ENCODE data around the gene HS2ST1. TPM values are rescaled to one million over a fixed set of nuclear protein-coding genes. Genes with fewer than 3 reads are reported as not detected.

HS2ST1 gene
- total RNA-seq, 1 donor from 2014 or later, result 11.8 TPM

DNA sequence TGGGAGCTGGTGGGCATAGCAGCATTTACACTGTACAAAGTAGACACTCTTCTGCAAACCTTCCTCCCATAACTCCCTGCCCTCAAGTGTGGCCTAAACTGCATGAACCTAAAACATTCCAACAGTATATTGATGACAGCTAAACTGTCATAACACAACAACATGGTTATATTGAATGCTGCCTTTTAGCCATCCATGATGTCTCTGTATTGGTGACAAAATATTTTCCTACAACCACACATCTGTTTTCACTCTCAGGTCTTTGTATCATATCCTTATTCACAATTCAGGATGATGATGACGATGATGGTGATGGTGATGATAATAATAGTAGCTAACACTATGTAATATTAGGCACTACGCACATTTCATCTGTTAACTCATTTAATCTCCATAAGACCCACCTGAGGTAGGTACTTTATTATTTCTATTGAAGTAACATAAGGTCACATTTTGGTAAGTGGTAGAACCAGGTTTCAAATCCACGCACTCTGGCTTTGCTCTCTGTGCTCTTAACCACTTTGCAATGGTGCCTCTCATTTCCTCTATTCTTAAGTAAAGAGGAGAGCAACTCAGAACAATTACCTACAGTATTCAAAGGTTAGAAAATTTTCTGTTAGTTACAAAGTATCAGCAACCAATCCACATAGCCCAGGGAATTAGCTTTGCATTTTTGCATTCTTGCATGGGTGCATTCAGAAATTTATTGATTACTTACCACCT is 229.1 kb downstream of the HS2ST1 start:
- no peak for ATAC-seq

DNA sequence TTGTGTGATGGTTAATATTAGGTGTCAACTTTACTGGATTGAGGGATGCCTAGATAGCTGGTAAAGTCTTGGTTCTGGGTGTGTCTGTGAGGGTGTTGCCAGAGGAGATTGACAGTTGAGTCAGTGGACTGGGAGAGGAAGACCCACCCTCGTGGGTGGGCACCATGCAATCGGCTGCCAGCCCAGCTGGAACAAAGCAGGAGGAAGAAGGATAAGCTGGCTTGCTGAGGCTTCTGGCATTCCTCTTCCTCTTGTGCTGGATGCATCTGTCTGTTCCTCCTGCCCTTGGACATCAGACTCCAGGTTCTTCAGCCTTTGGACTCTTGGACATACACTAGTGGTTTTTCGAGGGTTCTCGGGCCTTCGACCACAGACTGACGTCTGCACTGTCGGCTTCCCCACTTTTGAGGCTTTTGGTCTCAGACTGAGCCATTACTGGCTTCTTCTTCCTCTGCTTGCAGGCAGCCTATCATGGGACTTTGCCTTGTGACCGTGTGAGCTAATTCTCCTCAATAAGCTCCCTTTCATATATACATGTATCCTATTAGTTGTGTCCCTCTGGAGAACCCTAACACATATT is 230.0 kb downstream of the HS2ST1 start:
- no peak for ATAC-seq

DNA sequence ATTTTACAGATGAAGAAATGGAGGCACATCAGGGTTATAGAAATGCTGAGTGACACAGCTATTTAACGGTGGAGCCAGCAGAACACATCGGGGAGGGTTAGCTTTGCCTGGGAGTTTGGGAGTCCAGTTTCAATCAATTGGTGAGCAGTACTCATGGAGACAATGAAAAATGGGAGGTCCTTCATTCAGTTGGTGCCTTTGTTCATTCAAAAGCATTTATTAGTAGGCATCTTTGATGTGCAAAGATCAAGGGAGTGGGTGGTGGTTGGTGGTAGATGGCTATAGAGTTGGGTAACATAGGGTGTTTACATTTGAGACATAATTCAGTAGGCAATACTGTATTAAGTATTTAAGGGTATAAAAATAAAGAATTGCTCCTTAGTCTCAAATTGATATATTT is 230.5 kb downstream of the HS2ST1 start:
- ATAC-seq, result no peak

DNA sequence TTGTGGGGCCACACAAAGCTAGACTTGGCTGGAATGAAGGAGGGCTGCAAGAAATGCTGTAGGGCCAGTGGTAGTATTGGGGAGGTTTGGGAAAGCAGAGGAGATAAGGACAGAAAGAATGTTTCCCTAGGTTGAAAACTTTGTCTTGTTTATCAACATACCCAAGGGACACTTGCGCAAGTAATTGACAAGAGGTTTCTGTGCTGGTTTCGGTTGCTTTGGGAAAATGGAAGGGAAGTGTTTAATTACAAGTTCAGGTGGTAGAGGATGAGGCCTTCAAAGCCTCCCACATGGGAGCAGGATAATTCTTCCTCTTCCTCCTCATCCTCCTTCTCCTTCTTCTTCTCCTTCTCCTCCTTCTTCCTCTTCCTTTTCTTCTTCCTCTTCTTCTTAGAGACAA is 232.1 kb downstream of the HS2ST1 start:
- no peak for ATAC-seq

DNA sequence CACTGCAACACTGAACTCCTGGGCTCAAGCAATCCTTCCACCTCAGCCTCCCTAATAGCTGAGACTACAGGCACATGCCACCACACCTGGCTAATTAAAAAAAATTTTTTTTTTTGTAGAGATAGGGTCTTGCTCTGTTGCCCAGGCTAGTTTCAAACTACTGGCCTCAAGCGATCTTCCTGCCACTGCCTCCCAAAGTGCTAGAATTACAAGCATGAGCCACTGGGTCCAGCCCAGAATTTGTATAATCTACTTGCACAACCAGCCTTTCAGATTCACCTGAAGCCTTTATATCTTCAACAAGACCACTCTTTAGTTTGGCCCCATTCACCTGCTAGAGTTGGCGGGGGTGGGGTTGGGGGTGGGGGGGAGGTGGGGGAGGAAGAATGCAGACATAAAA is 232.6 kb downstream of the HS2ST1 start:
- ATAC-seq, result no peak

DNA sequence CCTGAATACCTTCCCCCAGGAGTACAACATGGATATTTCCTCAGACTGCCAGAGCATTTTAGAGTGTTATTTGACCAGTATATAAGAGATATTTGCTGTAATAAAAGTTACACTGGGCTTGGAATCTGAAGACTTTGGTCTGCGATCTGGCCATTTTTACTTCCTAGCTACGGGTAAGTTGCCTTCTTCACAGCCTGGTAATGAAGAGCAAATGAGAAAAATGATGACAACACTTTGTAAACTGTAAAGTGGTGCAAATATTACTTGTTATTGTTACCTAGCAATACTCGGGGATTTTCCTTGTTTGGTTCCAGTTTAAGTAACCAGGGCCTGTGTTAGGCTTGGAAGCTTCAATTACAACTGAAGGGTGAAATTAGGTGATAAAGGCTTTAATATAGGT is 233.4 kb downstream of the HS2ST1 start:
- ATAC-seq, result no peak

DNA sequence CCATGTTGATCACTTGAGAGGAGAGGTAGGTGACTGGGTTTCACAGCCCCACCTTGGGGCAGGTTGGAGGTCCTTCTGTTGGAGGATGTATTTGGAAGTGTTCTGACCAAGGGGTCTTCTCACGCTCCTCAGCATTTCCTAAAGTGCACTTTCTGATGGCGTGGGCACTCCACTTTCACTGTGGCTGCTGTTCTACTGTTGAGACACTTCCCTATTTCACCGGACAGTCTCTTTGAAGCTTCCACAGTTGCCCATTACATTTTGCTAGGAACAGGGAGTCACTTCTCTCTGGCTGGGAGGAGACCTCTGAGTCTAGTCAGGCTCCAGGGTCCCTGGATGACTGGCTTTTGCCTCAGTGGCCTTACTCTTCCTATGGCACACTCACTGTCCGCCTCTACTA is 234.2 kb downstream of the HS2ST1 start:
- no peak for ATAC-seq

DNA sequence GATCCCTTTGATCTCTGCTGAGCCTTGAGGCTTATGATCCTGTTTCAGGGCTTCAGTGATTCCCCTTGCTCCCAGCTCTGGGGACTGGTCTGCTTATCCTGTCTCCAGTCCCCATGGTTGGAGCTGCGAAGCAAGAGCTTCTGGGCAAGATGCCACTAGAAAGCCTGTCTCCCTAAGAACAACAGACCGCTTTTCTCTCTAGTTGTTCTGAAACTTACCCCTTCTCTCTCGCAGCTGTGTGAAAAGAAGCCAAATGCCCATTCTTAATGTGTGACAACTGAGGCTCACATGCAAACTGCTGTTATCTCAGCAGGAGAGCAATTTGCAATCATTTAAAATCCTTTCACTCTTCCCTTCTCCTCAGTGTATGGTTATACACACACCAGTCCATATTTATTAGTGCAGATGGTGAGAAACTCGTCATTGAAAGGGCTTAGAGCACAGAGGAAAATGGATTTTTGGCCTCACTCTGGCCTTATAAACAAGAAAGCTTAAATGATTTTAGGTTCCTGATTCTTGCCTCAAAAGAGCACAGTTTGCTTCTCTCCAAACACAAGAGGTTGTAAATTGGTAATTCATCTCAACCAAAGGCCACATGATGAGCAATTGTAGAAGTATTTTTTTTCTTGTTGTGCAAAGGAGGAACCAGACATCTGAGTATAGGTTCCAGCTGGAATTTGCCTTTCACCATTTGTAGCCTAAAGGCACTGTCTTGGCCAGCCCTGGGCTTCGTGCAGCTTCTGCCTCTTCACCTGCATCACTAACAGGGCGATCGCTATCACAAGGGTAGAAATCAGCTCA is 235.0 kb downstream of the HS2ST1 start:
- ATAC-seq, result no peak

DNA sequence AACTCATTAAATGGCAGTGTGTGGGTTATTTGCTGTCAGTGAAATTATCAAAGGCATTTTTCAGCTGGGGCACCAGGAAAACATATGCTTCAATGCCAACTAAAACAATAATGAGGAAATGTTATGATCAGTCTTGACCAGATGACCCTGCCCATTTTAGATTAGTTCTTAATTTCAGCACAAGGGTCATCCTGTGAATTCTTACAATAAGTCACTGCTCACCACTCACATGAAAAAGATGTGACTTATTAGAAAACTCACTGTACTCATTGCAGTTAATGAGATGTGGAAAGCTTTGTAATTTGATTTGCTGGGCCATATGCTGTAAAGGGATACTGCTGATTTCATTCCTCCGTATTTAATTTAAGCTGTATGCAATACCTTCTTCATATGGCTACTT is 235.7 kb downstream of the HS2ST1 start:
- ATAC-seq, result no peak

DNA sequence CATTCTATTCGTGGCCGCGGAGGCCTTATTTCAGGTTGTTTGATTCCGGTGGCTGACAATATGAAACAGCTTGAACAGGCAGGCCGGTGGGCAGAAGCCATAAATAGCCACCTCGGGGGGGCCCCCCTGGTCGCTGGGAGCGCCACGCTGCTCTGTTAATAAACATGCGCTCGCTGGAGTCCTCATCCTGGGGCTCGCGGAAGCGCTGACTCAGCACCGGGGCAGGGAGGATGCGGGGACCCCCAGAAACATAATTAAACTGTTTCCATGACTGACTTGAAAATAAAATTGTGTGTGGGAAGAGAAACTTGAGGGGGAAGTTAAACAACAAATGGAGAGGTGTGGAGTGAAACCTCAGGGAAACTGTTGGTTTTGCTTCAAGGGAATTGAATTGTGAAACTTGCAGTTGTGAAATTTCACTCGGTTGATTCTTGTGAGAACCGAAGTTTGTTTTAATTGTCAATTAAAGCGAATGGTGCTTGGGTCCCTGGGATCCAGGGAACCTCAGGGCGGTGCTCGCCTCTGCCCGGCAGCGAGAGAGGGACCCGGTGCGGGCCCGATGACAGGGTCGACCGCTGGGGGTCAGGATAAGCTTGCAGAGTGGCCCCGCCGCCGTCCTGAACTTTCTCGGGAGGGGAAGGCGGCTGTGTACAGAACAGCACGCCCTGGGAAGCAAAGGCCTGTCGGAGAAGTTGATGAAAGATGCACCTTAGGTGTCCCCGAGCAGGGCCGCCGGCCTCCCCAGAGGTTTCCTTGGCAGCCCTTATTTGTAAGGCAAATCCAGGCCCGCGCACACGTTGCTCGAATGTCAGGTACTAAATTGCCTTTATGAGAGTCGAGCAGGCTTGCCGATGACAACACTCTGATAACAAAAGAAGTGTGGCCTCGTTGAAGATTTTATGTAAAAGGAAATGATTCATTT is 237.3 kb downstream of the HS2ST1 start:
- peak; percentile 82 for ATAC-seq

DNA sequence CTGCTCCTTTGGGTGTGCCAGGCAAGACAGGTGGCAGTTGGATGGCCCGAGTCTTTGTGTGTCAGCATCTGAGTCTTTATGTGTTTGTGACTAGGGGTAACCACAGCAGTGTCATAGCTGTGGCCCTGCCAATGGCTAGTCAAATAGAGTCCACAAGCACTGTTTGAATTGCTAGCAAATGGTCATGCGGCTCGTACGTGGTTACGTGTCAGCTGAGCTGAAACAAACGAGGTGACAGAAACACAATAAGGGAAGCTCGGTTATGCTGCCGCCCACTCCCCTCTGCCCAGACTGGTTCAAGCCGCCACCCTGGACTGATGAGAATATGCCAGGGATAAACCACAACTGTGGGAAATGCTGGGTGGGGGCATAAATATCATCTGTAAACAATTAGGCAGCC is 239.9 kb downstream of the HS2ST1 start:
- ATAC-seq, result no peak

DNA sequence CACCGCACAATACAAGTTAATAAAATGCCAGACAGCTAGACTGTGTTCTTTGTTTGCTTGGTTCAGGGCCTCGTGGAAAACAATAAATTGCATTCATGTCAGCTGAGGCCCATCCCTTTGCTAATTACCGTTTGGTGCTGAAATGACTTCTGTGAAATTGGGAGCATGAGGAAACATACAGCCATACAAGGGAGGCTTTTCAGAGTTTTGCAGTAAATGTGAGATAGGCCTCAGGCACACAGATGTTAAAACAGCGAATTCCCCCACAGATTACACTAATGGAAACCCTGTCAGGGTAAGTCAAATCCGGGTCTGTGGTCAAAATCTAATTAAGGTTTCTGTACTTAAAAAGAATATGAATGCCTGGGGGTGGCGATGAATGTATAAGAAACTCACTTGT is 240.7 kb downstream of the HS2ST1 start:
- no peak for ATAC-seq

DNA sequence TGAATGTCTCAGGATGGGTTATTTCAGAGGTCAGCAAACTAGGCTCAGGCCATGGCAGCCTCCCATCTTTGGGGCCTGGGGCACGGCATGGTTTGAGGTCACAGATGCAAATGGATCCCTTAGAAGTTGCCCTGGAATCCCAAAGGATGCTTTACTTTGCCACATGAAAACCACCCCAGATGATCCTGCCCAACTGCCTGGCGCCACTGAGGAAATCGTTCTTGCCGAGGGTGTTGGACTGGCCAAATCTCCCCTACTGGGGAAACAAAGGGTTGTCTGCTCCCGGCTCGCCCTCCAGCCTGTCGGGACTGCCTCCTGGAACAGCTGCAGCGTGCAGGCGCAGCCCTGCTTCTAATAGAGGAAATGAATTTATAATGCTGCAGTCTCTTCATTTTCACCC is 241.2 kb downstream of the HS2ST1 start:
- ATAC-seq, result no peak

DNA sequence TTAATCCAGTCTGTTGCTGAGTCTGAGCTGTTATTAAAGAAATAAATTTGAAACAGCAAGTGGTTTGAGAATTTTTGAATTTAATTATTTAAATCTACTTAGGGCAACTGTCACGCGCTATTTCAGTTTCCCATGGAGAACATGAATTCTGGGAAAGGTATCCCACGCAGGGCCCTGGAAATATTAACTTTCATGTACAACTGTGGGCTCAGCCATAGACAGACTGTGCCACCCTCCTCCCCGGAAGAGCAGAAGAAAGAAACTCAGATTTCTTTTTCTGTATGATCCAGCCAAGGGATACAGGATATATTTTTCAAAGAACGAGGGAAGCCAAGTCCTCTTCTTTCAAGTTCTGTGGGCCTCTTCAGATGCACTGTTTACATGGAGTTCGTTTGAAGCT is 241.7 kb downstream of the HS2ST1 start:
- no peak for ATAC-seq

DNA sequence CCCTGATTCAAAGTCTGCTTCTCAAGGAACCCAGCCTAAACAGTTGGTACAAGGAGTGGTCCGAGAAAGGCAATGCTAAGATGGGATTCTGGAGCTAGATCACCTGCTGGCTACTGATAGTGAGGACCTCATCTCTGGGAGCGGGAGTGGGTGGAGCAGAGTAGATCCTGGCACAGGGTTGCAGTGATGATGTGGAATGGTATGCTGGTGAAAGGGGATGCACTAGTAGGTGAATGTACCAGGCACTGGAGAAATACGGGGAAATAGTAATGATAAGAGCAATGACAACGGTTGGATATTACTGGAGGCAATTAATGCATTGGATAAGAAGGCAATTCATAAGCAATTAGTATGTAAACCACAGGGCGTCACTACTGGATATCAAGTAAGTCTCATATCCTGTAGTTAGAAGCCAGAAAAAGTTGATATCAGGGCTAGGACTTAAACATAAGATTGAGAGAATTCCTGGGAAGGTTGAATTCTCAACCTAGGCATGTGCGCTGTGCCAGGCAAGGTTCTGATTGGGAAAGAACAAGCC is 245.0 kb downstream of the HS2ST1 start:
- ATAC-seq, result no peak

Other genes with a start within 250 kb of the HS2ST1 start
- 99.9 TPM for gene SH3GLB1, start 210.1 kb upstream of the HS2ST1 start, total RNA-seq
- 80.5 TPM for gene SELENOF, start 509 bp upstream of the HS2ST1 start, total RNA-seq

Measured in esophagus mucosa (tissue), 1 donor.